GM18498 (cell line): ENCODE results near the gene IL9R.
"Not testable (repeated sequence)": the region's sequence is repeated elsewhere in the genome, so short reads cannot be mapped to it uniquely, and the experiment has no call there.

Source experiments
- ATAC-seq: cut with Tn5 transposase; IDR thresholded peaks from one replicate; pipeline ENCODE4 v1.9.1; 2021; ENCODE audit warnings: mild to moderate bottlenecking, moderate library complexity; ENCODE audit not compliant: unreplicated experiment

Gene IL9R

GRCh38 chrX:155997436-155997835 is at the start of gene IL9R:
IL9R (plus strand) TSS chrX:155997696; CDS start chrX:155997760, 64 bp downstream.
- peak; percentile 90 for ATAC-seq

- no peak for ATAC-seq
These were observed 48.4 kb upstream of the IL9R start for GRCh38 chrX:155949098-155949497.

- no peak for ATAC-seq
These were observed 46.2 kb upstream of the IL9R start for GRCh38 chrX:155951237-155951789.

- no peak for ATAC-seq
These were observed 44.4 kb upstream of the IL9R start for GRCh38 chrX:155953055-155953454.

- no peak for ATAC-seq
These were observed 42.7 kb upstream of the IL9R start for GRCh38 chrX:155954793-155955192.

- ATAC-seq = no peak
These were observed 41.4 kb upstream of the IL9R start for GRCh38 chrX:155956099-155956498.

- ATAC-seq = no peak
These were observed 40.8 kb upstream of the IL9R start for GRCh38 chrX:155956649-155957048.

GRCh38 chrX:155957843-155958242 is 39.7 kb upstream of the IL9R start:
- ATAC-seq = no peak

- ATAC-seq = no peak
These were observed 38.4 kb upstream of the IL9R start for GRCh38 chrX:155959018-155959587.

- ATAC-seq = no peak
These were observed 34.6 kb upstream of the IL9R start for GRCh38 chrX:155962906-155963305.

- peak; percentile 50 for ATAC-seq
These were observed 30.6 kb upstream of the IL9R start for GRCh38 chrX:155966876-155967275.

GRCh38 chrX:155967653-155968325 is 29.7 kb upstream of the IL9R start:
- ATAC-seq = no peak

- no peak for ATAC-seq
These were observed 29.2 kb upstream of the IL9R start for GRCh38 chrX:155968326-155968661.

GRCh38 chrX:155968791-155969190 is 28.7 kb upstream of the IL9R start:
- ATAC-seq = no peak

- not testable (repeated sequence) for ATAC-seq
These were observed 25.8 kb upstream of the IL9R start for GRCh38 chrX:155971658-155972057.

- ATAC-seq = not testable (repeated sequence)
These were observed 25.3 kb upstream of the IL9R start for GRCh38 chrX:155972241-155972640.

GRCh38 chrX:155983326-155983725 is 14.2 kb upstream of the IL9R start:
- no peak for ATAC-seq

- no peak for ATAC-seq
These were observed 12.3 kb upstream of the IL9R start for GRCh38 chrX:155985208-155985607.

- not testable (repeated sequence) for ATAC-seq
These were observed 10.5 kb upstream of the IL9R start for GRCh38 chrX:155986995-155987394.

GRCh38 chrX:155988859-155989258 is 8.6 kb upstream of the IL9R start:
- ATAC-seq = no peak

GRCh38 chrX:155993421-155993820 is 4.1 kb upstream of the IL9R start:
- ATAC-seq = no peak

- no peak for ATAC-seq
These were observed 2.1 kb upstream of the IL9R start for GRCh38 chrX:155995321-155995875.
